Measurements from ENCODE around the gene CDK5RAP3. TPM values are rescaled to one million over a fixed set of nuclear protein-coding genes. Genes with fewer than 3 reads are reported as not detected.

CDK5RAP3 gene
- total RNA-seq, 1 donor from 2014 or later, result 344 TPM

- TF ChIP-seq CTCF (IDR thresholded peaks at IDR 0.05; ENCODE audit: unreplicated experiment), result no peak
- DNase-seq (ENCODE audit: low spot score, unreplicated experiment), result no peak
- no peaks in the 10 kb centered on the region for H3K27me3 Mint-ChIP-seq
Measured at GRCh38 chr17:47962901-47963300, 8.0 kb upstream of the CDK5RAP3 start.

GRCh38 chr17:47964856-47965255 lies 6.1 kb upstream of the CDK5RAP3 start:
- Mint-ChIP-seq H3K4me1 (ENCODE audit: low read depth) (peaks cover 12% of the 10 kb centered on the region), H3K27ac (no peak overlapping the region), H3K4me3 (ENCODE audit: low read depth) (no peak overlapping the region), H3K9me3 (ENCODE audit: low read depth) (no peaks in the 10 kb centered on the region), H3K36me3 (ENCODE audit: insufficient read depth) (no peaks in the 10 kb centered on the region), H3K27me3 (no peaks in the 10 kb centered on the region)
- no peak for TF ChIP-seq CTCF (IDR thresholded peaks at IDR 0.05; ENCODE audit: unreplicated experiment)
- no peak for DNase-seq (ENCODE audit: low spot score, unreplicated experiment)

More at GRCh38 chr17:47962901-47963300, 8.0 kb upstream of the CDK5RAP3 start:
- Mint-ChIP-seq H3K4me1 (ENCODE audit: low read depth) (peaks cover 27% of the 10 kb centered on the region), H3K9me3 (ENCODE audit: low read depth) (no peaks in the 10 kb centered on the region), H3K36me3 (ENCODE audit: insufficient read depth) (no peaks in the 10 kb centered on the region), H3K27ac (no peak overlapping the region), H3K4me3 (ENCODE audit: low read depth) (no peak overlapping the region)

GRCh38 chr17:47966079-47966519 lies 4.8 kb upstream of the CDK5RAP3 start:
- Mint-ChIP-seq H3K9me3 (ENCODE audit: low read depth) (no peaks in the 10 kb centered on the region), H3K36me3 (ENCODE audit: insufficient read depth) (no peaks in the 10 kb centered on the region), H3K27me3 (no peaks in the 10 kb centered on the region), H3K4me1 (ENCODE audit: low read depth) (peaks cover 12% of the 10 kb centered on the region), H3K4me3 (ENCODE audit: low read depth) (no peak overlapping the region), H3K27ac (peak overlapping the region; percentile 76)
- DNase-seq (ENCODE audit: low spot score, unreplicated experiment), result no peak
- TF ChIP-seq CTCF (IDR thresholded peaks at IDR 0.05; ENCODE audit: unreplicated experiment), result no peak

- TF ChIP-seq CTCF (IDR thresholded peaks at IDR 0.05; ENCODE audit: unreplicated experiment), result no peak
- no peak overlapping the region for H3K4me3 Mint-ChIP-seq (ENCODE audit: low read depth)
- H3K36me3 Mint-ChIP-seq (ENCODE audit: insufficient read depth), result no peaks in the 10 kb centered on the region
- peaks cover 12% of the 10 kb centered on the region for H3K4me1 Mint-ChIP-seq (ENCODE audit: low read depth)
- H3K27me3 Mint-ChIP-seq, result no peaks in the 10 kb centered on the region
- H3K27ac Mint-ChIP-seq, result no peak overlapping the region
- no peak for DNase-seq (ENCODE audit: low spot score, unreplicated experiment)
- no peaks in the 10 kb centered on the region for H3K9me3 Mint-ChIP-seq (ENCODE audit: low read depth)
Measured at GRCh38 chr17:47967607-47968252, 3.2 kb upstream of the CDK5RAP3 start.

GRCh38 chr17:47968836-47969235 lies 2.1 kb upstream of the CDK5RAP3 start:
- Mint-ChIP-seq H3K27me3 (no peaks in the 10 kb centered on the region), H3K4me1 (ENCODE audit: low read depth) (peaks cover 12% of the 10 kb centered on the region), H3K4me3 (ENCODE audit: low read depth) (no peak overlapping the region), H3K27ac (no peak overlapping the region), H3K9me3 (ENCODE audit: low read depth) (no peaks in the 10 kb centered on the region), H3K36me3 (ENCODE audit: insufficient read depth) (peaks cover 1% of the 10 kb centered on the region)
- TF ChIP-seq CTCF (IDR thresholded peaks at IDR 0.05; ENCODE audit: unreplicated experiment), result no peak
- DNase-seq (ENCODE audit: low spot score, unreplicated experiment), result no peak
